ENCODE measurements around the gene EIF2AK2. TPM values are rescaled to one million over a fixed set of nuclear protein-coding genes. Genes with fewer than 3 reads are reported as not detected.

EIF2AK2 gene
- total and polyA plus RNA-seq, 2 experiments from 2014 or later, result 33.8 to 35.5 TPM

GRCh38 chr2:37104178-37104577 is 52.6 kb downstream of the EIF2AK2 start (continued):
- no peak for TF ChIP-seq CTCF (conservative IDR thresholded peaks at IDR 0.05; ENCODE audit: low read depth in 2 of 2)
- no peak for TF ChIP-seq NANOG (IDR thresholded peaks at IDR 0.05; ENCODE audit: borderline replicate concordance)

- Histone ChIP-seq H3K4me2 (no peak overlapping the region), H3K4me1 (ENCODE audit: insufficient read depth) (peaks cover 5% of the 10 kb centered on the region; the same call in 1 of the 2 replicates), H3F3A (replicated peaks; ENCODE audit: low read depth) (no peaks in the 10 kb centered on the region), H3K27me3 (ENCODE audit: insufficient read depth) (no peaks in the 10 kb centered on the region), H3K27ac (ENCODE audit: low read depth) (no peak overlapping the region), H4K20me1 (replicated peaks; ENCODE audit: insufficient read depth) (no peaks in the 10 kb centered on the region), H3K9me2 (ENCODE audit: insufficient read depth) (no peaks in the 10 kb centered on the region), H3K4me3 (no peak overlapping the region), H2AFZ (no peak overlapping the region), H3K79me2 (replicated peaks; ENCODE audit: insufficient read depth) (no peaks in the 10 kb centered on the region), H3K36me3 (ENCODE audit: insufficient read depth) (peaks cover 6% of the 10 kb centered on the region; the same call in 1 of the 2 replicates)
- TF ChIP-seq CTCF (conservative IDR thresholded peaks at IDR 0.05; ENCODE audit: low read depth in 2 of 2), result no peak
- no peak for TF ChIP-seq EZH2phosphoT487 (IDR thresholded peaks at IDR 0.05; ENCODE audit: unreplicated experiment)
- TF ChIP-seq ZNF462 (CRISPR knock-in tag; IDR thresholded peaks at IDR 0.05), result no peak
- TF ChIP-seq CREB1 (CRISPR knock-in tag; IDR thresholded peaks at IDR 0.05; ENCODE audit: low read depth), result no peak
- no peak for TF ChIP-seq EZH2 (IDR thresholded peaks at IDR 0.05; ENCODE audit: low read depth, unreplicated experiment)
- TF ChIP-seq ZNF114 (CRISPR knock-in tag; IDR thresholded peaks at IDR 0.05), result no peak
- TF ChIP-seq POLR2AphosphoS5 (IDR thresholded peaks at IDR 0.05; ENCODE audit: low read depth), result no peak
- no peak for TF ChIP-seq ZNF331 (CRISPR knock-in tag; IDR thresholded peaks at IDR 0.05; ENCODE audit: low read depth)
- Mint-ChIP-seq H3K36me3 (ENCODE audit: low read depth) (peaks cover 11% of the 10 kb centered on the region; the same call in 2 of the 3 replicates), H3K4me3 (no peak overlapping the region), H3K27me3 (ENCODE audit: insufficient read depth, low read depth, poor library complexity) (peaks cover 3% of the 10 kb centered on the region), H3K27ac (no peak overlapping the region), H3K4me1 (peaks cover 19% of the 10 kb centered on the region), H3K9me3 (no peaks in the 10 kb centered on the region)
- ATAC-seq, result no peak
- DNase-seq (ENCODE audit: low spot score), result no peak
Observed at GRCh38 chr2:37102588-37102987, 54.2 kb downstream of the EIF2AK2 start.
